ENCODE data around the gene IFT27.

DNA sequence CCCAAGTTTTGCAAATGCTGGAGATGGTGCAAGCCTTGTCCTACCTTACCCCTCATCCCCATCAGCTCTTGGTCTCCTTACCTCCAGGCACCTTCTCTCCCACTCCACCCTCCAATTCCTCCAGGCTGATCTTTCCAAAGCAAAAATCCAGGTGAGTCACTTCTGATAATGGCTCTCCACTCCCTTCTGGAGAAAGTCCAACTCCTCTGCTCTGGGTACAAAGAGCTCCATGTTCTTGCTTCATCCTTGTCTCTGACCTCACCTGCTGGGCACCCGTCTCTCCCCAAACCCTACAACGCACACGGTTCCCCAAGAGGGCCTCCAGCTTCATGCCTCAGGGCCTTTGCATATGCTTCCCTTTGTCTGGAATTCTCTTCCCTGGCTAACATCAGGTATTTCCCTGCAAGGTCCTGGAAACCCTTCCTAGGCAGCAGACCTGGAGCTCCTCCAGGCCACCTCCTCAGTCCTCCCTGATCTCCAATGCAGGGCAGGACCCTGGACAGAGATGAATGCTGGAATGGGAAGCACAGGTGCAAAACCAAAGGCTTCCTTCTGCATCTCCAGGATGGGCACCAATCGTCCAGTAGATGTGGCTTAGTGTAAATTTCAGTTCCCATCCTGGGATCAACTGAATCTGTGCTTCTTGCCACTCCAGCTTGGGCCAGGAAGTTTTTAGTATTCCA is 22.7 kb downstream of the IFT27 start:
- TF ChIP-seq, protein P1, sequence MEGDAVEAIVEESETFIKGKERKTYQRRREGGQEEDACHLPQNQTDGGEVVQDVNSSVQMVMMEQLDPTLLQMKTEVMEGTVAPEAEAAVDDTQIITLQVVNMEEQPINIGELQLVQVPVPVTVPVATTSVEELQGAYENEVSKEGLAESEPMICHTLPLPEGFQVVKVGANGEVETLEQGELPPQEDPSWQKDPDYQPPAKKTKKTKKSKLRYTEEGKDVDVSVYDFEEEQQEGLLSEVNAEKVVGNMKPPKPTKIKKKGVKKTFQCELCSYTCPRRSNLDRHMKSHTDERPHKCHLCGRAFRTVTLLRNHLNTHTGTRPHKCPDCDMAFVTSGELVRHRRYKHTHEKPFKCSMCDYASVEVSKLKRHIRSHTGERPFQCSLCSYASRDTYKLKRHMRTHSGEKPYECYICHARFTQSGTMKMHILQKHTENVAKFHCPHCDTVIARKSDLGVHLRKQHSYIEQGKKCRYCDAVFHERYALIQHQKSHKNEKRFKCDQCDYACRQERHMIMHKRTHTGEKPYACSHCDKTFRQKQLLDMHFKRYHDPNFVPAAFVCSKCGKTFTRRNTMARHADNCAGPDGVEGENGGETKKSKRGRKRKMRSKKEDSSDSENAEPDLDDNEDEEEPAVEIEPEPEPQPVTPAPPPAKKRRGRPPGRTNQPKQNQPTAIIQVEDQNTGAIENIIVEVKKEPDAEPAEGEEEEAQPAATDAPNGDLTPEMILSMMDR (IDR thresholded peaks at IDR 0.05 in 2 of 3, conservative IDR thresholded peaks at IDR 0.05 in 1 of 3; ENCODE audit: borderline replicate concordance in 1 of 3, insufficient read depth in 1 of 3, low read depth in 2 of 3, low read length in 2 of 3), result no peak
- TF ChIP-seq ZNF274 (IDR thresholded peaks at IDR 0.05; ENCODE audit: low read depth, low read length) (no peak), EGR1 (IDR thresholded peaks at IDR 0.05; ENCODE audit: low read depth) (no peak), POLR2A (IDR thresholded peaks at IDR 0.05; ENCODE audit: borderline replicate concordance, extremely low read depth, insufficient read depth, insufficient read length) (no peak), ELF1 (IDR thresholded peaks at IDR 0.05; ENCODE audit: borderline replicate concordance, low read depth) (no peak), YY1 (IDR thresholded peaks at IDR 0.05; ENCODE audit: extremely low read depth, insufficient replicate concordance, low read depth, low read length) (no peak)
- TF ChIP-seq, protein P2, sequence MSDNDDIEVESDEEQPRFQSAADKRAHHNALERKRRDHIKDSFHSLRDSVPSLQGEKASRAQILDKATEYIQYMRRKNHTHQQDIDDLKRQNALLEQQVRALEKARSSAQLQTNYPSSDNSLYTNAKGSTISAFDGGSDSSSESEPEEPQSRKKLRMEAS (IDR thresholded peaks at IDR 0.05), result no peak

Data from HCT116 (cell line).